Activated T-cell treated with anti-CD3 and anti-CD28 coated beads for 1 hour (primary cell): ENCODE measurements around the gene ZMYM3.
"Not testable (repeated sequence)": the region's sequence is repeated elsewhere in the genome, so short reads cannot be mapped to it uniquely, and the experiment has no call there.

Experiments
- DNase-seq: peaks from one replicate; pipeline ENCODE4 v3.0.0-alpha.2; 2020; ENCODE audit warnings: low read depth

The ZMYM3 gene

GRCh38 chrX:71254092-71254963 is at the start of gene ZMYM3:
ZMYM3 (minus strand) TSS chrX:71254140; CDS start chrX:71253255, 885 bp downstream.
- peak; percentile 59 for DNase-seq

DNA sequence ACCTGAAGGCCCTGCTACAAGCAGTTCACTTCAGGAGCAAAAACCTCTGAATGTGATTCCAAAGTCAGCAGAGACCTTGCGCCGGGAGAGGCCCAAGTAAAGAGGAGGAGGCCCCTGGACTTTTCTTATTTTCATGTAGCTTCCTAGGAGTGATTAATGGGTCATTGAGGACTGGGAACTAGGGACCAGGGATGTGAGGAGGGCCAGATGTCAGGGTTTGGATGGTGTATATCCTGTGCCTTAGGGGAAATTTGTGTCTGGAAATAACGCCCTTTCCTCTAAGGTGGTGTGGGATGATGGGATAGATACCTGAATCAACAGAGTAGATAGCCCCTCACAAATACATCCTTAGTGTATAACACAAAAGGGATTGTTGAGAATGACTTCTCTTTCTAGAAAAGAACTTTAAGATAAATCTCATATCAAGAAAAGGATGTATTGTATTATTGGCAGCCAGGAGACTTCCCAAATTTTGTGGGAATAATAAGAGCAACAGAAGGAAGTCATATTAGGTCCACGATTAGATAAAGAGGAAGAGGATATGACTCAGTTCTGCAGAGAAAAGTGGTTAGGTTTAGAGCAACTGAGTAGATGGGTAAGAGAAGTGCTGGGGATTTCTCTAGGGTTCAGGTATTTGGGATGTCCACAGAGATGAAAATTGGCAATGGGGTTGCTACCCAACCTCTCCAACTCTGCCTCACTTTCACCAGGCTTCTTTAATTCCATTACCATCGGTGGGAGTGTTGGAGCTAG is 48.7 kb upstream of the ZMYM3 start:
- no peak for DNase-seq

DNA sequence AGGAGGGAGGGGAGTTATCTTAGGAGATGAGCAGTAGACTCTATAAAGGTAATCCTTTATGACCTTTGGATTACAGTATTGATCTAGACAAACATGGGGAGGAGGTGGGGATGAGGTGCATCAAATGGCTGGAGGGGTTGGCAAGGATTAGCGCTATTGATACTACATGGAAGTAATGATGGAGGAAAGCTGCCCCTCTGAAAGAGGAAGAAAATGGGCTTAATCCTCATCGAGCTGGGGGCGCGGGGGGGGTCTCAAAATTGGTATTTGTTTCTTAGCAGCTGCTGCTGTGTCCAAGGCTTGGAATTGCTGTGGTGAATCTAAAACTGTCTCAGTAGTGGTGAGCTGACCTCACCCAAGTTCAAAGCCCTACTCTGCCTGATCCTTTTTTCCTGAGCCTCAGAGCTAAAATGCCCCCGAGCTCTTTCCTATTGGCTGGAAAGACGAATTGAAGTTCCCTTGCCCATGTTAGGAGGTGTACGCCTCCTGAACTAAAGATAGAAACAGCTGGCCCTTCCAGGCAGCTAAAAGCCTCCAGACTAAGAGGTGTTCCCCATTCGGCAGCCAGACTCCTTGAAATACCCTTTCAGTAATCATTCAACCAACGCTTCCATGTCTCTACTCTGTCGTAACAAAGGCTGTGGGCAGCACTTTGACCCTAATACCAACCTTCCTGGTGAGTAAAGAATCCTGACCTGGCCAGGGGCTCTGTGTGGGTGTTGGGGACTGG is 47.4 kb upstream of the ZMYM3 start, which contains the start of gene ITGB1BP2:
Gene ITGB1BP2 (plus strand): TSS at position 556 of the 730 bp plus-strand sequence. CDS start 57 bp downstream, at position 613.
- no peak for DNase-seq

DNA sequence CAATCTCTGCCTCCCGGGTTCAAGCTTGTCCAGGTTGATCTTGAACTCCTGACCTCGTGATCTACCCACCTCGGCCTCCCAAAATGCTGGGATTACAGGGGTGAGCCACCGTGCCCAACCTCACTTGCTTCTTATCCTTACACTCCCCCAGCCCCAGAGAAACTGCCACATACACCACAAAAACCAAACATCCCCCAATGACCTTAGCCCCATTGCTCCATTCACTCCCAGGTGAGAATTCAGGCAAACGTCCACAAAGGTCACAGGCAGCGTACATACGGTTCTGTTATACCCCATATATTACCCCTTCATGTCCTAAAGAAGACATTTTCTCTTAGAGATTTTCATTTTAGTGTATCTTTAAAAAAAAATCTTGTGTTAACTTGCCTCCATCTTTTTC is 46.6 kb upstream of the ZMYM3 start:
- DNase-seq, result not testable (repeated sequence)

- DNase-seq, result not testable (repeated sequence)
These were observed 46.1 kb upstream of the ZMYM3 start for GRCh38 chrX:71300064-71300463.

DNA sequence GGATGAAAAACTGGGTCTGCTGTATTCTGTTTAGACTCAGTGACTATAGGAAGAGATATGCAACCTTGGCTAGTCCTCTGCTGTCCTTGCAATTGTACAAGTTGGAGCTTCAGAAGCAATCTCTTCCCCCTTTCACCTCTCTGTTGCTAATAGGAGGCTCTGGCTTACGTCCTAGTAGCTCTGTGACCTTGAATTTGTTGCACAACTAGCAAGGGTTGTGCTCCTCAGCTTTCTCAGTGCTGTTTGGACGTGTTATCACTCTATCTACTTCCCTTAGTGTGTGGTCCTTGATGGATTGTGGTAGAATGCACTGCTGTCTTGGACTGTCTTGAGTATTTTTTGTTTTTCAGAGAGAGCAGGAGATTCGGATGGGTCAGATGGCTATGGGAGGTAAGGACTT is 44.2 kb upstream of the ZMYM3 start:
- no peak for DNase-seq

GRCh38 chrX:71296806-71297205 is 42.9 kb upstream of the ZMYM3 start:
- no peak for DNase-seq

DNA sequence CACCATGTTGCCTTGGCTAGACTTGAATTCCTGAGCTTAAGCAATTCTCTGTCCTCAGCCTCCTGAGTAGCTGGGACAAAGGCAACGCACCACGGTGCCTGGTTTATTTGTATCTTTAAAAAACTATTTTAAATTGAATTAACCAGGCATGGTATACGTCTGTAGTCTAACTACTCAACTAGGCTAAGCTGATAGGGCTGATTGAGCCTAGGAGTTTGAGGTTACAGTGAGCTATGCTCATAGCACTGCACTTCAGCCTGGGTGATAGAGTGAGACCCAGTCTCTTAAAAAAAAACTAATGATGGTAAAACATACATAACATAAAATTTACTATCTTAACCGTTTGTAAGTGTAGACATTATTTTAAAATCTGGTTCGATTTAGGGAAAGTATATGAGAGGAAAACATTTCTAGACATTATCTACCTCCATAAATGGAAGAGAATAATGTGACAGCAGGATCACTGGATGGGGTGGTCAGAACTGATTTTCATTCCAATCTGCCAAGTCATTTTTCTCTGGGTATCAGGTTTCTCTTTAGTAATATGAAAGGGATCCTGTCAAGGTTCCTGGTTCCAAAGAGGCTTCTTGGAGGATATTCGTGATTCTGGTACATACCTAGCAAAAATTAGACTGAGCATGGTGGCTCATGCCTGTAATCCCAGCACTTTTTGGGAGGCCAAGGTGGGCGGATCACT is 38.9 kb upstream of the ZMYM3 start:
- DNase-seq, result no peak

GRCh38 chrX:71291381-71291780 is 37.4 kb upstream of the ZMYM3 start:
- DNase-seq, result no peak

DNA sequence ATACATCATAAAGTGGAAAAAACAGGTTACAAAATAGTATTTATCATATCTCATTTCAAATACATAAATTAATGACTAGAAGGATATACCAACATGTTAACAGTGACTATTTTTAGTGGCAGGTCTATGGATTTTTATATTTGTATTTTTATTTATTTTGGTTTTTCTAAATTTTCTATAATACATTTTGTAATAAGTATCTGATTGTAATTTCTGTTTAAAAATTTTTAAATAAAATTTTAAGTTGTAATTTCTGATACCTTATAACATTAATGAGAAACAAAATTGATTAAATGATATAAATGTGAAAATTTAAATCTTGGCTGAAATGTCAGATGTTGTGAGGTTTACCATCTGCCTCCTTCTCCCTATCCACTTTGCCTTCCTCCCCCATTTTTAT is 32.0 kb upstream of the ZMYM3 start:
- DNase-seq, result no peak

DNA sequence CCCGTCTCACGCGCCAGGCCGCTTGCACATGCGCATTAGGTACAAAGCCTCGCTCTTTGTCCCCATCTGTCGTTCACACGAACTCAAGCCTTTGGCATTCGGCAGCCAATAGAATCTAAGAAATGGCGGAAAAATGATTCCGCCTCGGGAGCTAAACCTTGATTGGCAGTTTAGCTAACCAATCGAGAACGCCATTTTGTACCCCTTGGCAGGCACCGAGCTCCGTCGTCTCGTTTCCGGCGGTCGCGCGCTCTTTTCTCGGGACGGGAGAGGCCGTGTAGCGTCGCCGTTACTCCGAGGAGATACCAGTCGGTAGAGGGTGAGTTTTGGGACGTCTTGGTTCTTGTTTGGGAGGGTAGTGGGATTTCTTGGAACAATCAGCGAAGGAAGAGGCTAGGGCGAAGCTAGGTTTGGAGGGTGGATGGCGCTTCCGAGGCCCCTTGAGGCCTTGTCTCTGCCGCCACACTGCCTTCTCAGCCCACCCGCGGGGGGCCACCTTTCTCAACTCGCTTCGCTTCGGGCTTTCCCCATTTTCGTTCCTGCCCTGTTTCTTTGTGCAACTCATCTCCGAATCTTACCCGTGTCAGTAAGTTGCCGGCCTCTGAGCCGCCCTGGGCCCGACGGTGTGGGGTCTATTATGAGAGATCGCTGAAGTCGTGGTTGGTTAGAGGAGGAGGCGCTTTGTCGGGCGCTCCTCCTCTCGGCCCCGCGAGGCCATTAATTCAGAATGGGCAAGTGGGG is 29.6 kb upstream of the ZMYM3 start, which contains the start of gene NONO:
Gene NONO (plus strand): TSS at position 233 of the 741 bp plus-strand sequence. CDS start 7,003 bp downstream, outside the sequence.
- DNase-seq, result peak; percentile 64

DNA sequence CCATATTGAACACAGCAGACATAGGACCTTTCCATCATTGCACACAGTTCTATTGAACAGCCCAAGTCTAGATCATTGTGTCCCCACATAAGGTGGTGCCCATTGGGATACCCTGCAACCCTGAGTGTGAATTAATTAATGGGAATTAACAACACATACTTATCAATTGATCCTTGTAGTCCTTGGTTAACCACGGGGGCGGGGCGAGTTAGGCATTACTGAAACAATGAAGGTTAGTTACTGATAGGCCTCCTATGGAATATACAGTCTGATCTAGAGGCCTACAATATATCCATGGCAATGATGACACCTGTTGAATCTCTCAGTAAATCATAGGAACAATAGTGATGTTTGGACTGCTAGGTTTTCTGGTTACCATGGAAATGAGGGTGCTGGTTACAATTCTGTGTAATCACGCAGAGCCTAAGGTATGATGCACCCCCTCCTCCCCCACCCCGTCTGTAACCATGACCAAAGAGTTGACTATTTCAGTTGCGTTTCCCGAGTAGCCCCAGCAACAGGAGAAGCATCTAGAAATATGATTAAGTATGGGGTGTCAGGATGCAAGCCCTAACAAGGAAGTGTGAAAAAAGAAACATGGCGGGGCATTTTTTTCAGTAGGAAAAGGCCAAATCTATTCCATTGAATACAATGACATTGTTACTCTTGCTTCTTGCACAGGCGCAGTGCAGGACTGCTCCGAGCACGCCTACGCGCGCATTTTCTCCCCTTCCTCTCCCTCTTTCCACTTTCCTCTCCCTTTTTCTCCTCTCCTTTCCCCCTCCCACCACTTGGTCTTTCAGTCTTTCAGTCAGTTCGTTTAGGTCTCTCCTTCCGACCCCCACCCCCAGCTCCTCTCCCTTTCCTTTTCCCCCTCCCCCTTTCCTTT is 28.8 kb upstream of the ZMYM3 start:
- no peak for DNase-seq

DNA sequence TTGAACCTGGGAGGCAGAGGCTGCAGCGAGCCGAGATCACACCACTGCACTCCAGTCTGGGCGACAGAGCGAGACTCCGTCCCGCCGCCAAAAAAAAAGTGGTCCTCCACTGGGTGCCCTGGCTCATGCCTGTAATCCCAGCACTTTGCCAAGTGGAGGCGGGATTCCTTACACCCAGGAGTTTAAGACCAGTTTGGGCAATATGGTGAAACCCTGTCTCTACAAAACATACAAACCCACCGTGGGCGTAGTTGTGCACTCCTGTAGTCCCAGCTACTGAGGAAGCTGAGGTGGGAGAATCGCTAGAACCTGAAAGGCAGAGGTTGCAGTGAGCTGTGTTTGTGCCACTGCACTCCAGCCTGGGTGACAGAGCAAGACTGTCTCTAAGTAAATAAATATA is 27.4 kb upstream of the ZMYM3 start:
- DNase-seq, result not testable (repeated sequence)

DNA sequence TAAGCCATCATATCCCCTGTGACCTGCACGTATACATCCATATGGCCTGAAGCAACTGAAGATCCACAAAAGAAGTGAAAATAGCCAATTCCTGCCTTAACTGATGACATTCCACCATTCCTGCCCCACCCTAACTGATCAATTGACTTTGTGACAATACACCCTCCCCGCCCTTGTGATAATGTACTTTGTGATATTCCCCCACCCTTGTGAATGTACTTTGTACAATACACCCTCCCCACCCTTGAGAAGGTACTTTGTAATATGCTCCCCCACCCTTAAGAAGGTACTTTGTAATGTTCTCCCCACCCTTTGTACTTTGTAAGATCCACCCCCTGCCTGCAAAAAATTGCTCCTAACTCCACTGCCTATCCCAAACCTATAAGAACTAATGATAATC is 18.4 kb upstream of the ZMYM3 start:
- not testable (repeated sequence) for DNase-seq

GRCh38 chrX:71269801-71270395 is 16.0 kb upstream of the ZMYM3 start:
- no peak for DNase-seq

DNA sequence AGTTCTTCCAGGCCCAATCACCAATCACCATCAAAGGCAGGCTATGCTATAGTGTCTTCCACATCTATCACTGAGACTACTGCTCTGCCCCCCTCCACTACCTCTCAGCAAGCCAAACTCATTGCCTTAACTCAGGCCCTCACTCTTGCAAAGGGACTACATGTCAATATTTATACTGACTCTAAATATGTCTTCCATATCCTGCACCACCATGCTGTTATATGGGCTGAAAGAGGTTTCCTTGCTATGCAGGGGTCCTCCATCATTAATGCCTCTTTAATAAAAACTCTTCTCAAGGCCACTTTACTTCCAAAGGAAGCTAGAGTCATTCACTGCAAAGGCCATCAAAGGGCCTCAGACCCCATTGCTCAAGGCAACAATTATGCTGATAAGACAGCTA is 14.7 kb upstream of the ZMYM3 start:
- DNase-seq, result not testable (repeated sequence)

GRCh38 chrX:71256856-71257255 is 2.9 kb upstream of the ZMYM3 start:
- no peak for DNase-seq

GRCh38 chrX:71256051-71256450 is 2.1 kb upstream of the ZMYM3 start:
- DNase-seq, result no peak
